GM04503 (cell line): Measurements from ENCODE around the gene HSPA4.
"Not testable (repeated sequence)": the region's sequence is repeated elsewhere in the genome, so short reads cannot be mapped to it uniquely, and the experiment has no call there.

Experiments
- DNase-seq: peaks from one replicate; pipeline ENCODE4 v3.0.0-alpha.2; 2012; ENCODE audit warnings: low read depth

HSPA4 gene

GRCh38 chr5:133123297-133123696, 71.5 kb downstream of the HSPA4 start:
- DNase-seq, result no peak

GRCh38 chr5:133124891-133125290, 73.1 kb downstream of the HSPA4 start:
- DNase-seq, result no peak

- no peak for DNase-seq
These were observed 76.3 kb downstream of the HSPA4 start for GRCh38 chr5:133128066-133128465.

GRCh38 chr5:133129289-133129688, 77.5 kb downstream of the HSPA4 start:
- DNase-seq, result no peak

GRCh38 chr5:133129950-133130349, 78.1 kb downstream of the HSPA4 start:
- no peak for DNase-seq

- no peak for DNase-seq
These were observed 78.7 kb downstream of the HSPA4 start for GRCh38 chr5:133130387-133131118.

- DNase-seq, result no peak
These were observed 80.9 kb downstream of the HSPA4 start for GRCh38 chr5:133132717-133133116.

GRCh38 chr5:133133241-133133640, 81.4 kb downstream of the HSPA4 start:
- DNase-seq, result not testable (repeated sequence)

- not testable (repeated sequence) for DNase-seq
These were observed 85.1 kb downstream of the HSPA4 start for GRCh38 chr5:133136890-133137289.

GRCh38 chr5:133140311-133140710, 88.5 kb downstream of the HSPA4 start:
- no peak for DNase-seq

GRCh38 chr5:133141746-133142145, 89.9 kb downstream of the HSPA4 start:
- no peak for DNase-seq

GRCh38 chr5:133142782-133143181, 91.0 kb downstream of the HSPA4 start:
- no peak for DNase-seq

- no peak for DNase-seq
These were observed 92.6 kb downstream of the HSPA4 start for GRCh38 chr5:133144245-133144981.

- no peak for DNase-seq
These were observed 93.8 kb downstream of the HSPA4 start for GRCh38 chr5:133145436-133146170.

- no peak for DNase-seq
These were observed 95.6 kb downstream of the HSPA4 start for GRCh38 chr5:133147411-133147810.

GRCh38 chr5:133147815-133148567, 96.2 kb downstream of the HSPA4 start:
- no peak for DNase-seq

GRCh38 chr5:133149345-133149744, 97.5 kb downstream of the HSPA4 start:
- DNase-seq, result no peak

- no peak for DNase-seq
These were observed 99.2 kb downstream of the HSPA4 start for GRCh38 chr5:133150909-133151544.

- DNase-seq, result no peak
These were observed 102.7 kb downstream of the HSPA4 start for GRCh38 chr5:133154274-133155075.

GRCh38 chr5:133155326-133155969, 103.6 kb downstream of the HSPA4 start:
- no peak for DNase-seq
